ENCODE data around the gene VAV2.
A peak's percentile ranks its signal among the peaks of the same experiment; 100 is the strongest.

VAV2 gene

DNA sequence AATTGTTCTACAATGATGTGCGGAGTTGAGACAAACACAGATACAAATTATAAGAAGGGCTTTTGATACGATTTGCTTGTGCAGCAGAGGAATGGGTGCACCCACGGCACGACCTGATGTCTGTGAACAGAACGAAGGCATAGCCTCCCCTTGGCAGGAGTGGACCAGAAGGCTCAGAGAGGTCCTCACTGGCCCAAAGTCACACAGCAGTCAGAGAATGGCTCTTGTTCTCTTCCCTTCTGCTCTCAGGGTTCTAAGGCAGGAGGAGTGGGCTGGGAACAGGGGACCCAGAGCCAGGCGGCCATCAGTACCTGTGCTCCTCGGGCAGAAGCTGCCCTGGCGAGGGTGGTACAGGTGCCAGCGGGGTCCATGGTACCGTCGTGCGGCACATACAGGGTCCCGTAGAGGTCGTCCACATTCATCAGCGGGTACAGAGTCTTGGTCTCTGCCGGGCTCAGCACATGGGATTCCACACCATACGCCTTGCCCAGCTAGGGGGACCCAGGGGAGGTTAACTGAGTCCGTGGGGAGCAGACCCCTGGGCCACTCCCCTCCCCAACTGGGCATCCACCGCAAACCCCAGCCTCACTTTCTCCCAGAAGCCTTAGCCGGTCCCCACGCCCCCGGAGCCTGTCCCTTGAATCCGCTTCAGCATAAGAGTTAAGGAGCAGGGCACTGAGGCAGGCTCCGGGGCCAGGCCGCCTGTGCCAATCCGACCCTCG, 261.0 kb downstream of the VAV2 start:
- DNase-seq (ENCODE audit: low read depth) = no peak
- TF ChIP-seq, protein P1, sequence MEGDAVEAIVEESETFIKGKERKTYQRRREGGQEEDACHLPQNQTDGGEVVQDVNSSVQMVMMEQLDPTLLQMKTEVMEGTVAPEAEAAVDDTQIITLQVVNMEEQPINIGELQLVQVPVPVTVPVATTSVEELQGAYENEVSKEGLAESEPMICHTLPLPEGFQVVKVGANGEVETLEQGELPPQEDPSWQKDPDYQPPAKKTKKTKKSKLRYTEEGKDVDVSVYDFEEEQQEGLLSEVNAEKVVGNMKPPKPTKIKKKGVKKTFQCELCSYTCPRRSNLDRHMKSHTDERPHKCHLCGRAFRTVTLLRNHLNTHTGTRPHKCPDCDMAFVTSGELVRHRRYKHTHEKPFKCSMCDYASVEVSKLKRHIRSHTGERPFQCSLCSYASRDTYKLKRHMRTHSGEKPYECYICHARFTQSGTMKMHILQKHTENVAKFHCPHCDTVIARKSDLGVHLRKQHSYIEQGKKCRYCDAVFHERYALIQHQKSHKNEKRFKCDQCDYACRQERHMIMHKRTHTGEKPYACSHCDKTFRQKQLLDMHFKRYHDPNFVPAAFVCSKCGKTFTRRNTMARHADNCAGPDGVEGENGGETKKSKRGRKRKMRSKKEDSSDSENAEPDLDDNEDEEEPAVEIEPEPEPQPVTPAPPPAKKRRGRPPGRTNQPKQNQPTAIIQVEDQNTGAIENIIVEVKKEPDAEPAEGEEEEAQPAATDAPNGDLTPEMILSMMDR (IDR thresholded peaks at IDR 0.05; ENCODE audit: insufficient read depth, low read depth, low read length, missing control alignments) = no peak
- no peak overlapping the region for H3K4me3 ChIP-seq (ENCODE audit: low read length)

DNA sequence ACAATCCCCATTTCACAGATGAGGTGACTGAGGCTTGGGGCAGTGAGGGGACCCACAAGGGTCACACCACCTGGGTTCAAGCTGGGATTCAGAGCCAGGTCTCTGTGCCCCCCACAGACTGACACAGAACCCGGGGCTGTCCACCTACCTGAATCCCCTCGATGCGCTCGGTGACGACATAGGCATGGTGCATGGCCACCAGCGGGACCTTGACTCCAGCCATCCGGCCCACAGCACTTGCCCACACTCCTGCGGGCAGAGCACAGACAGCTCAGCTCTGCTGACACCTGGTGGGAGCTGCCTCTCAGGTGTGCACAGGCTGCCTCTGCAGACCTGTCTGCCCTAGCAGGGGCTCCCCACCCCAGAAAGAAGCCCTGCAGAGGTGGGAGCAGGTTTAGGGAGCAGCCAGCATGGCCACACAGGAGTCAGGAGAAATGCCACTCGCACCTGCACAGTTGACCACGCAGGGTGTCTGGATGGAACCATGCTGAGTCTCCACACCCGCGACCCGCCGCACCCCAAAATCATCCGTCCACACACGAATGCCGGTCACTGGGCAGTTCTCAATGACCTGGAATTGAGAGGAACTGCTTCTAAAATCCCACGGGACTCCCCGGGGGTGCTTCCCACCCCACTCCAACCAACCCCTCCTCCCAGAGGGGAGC, 262.4 kb downstream of the VAV2 start:
- no peak overlapping the region for H3K4me3 ChIP-seq (ENCODE audit: low read length)
- TF ChIP-seq, protein P1 (IDR thresholded peaks at IDR 0.05; ENCODE audit: insufficient read depth, low read depth, low read length, missing control alignments) = peak; percentile 18
- DNase-seq (ENCODE audit: low read depth) = no peak

DNA sequence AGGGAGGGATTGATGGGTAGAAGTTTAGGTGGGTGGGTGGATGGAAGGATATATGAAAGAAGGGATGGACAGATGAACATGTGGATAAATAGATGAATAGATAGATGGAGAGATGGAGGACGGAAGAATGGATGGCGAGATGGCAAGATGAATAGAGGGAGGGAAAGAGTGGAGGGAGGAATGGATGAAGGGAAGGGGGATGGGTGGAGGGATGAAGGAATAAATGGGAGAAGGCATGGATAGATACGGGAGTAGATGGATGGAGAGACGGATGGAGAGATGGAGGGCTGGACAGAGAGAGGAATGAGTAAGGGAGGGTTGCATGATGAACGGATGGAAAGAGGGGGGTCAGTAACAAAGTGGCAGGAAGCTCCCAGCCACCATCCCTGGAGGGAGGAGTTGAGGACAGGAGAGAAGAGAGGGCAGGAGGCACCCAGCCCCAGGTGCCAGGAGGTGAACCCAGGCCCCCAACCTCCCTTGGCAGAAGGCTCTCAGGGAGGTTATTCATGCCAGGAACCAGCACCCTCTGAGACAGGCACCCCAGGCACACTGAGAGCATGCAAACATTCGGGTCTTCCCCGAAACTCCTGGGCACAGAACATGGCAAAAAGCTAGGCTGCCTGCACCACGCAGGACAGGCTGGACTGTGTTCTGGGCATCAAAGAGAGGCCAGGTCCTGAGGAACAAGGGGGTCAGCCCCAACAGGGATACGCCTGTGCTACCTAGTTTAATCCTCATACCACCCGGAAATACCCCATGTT, 263.1 kb downstream of the VAV2 start:
- DNase-seq (ENCODE audit: low read depth) = no peak
- TF ChIP-seq, protein P1 (IDR thresholded peaks at IDR 0.05; ENCODE audit: insufficient read depth, low read depth, low read length, missing control alignments) = no peak
- H3K4me3 ChIP-seq (ENCODE audit: low read length) = no peak overlapping the region

DNA sequence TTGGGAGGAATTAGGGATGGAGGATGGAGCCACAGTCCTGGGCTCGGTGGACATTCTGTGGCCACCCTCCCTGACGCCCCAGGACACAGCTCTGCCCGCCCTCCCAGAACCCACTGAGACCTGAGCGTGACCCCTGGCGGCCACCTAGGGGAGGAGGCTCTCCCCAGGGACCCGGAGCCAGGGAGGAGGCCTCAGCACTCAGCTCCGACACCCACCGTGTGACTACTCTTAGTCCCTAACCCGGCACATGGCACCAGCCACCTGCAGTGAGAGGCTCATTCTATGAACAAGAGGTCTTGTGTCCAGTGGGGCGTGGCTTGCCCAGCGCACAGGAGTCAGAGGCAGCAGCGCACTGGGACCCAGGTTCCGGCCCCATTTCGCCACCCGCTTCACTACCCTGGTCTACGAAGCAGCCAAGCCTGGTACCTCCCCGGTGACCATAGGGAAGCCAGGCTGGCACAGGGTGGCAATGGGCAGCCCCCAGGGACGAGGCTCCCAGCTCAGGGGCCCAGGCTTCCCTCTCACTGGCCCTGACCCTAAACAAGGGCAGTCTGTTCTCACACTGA, 264.2 kb downstream of the VAV2 start:
- no peak for DNase-seq (ENCODE audit: low read depth)
- H3K4me3 ChIP-seq (ENCODE audit: low read length) = no peak overlapping the region
- TF ChIP-seq, protein P1 (IDR thresholded peaks at IDR 0.05; ENCODE audit: insufficient read depth, low read depth, low read length, missing control alignments) = no peak

DNA sequence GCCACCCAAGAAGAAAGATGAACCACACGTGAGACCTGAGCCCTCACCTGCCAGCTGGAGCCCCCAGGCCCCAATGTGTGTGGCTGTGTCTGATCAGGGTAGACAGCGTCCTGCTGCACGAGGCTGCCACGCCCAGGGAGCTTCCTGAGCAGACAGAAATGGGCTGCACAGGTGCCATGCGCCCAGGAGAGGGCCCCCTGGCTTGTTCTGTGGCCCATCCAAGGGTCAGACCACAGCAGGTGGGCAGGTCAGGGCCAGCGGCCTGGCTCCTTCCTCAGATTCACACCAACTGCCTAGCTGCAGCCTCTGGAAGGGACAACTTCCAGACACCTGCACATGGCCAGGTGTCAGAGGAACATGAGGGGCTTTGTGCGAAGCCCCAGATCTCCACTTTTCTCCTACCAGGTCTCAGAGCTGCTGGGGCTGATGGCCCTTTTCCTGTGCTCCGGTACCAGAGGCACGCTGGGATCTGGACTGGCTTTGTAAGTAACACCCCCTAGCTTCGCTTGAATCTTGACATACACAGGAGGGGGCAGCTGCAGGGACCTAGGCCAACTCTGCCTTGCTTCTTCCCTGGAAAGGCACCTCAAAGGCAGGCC, 264.7 kb downstream of the VAV2 start:
- DNase-seq (ENCODE audit: low read depth) = no peak
- TF ChIP-seq, protein P1 (IDR thresholded peaks at IDR 0.05; ENCODE audit: insufficient read depth, low read depth, low read length, missing control alignments) = no peak
- H3K4me3 ChIP-seq (ENCODE audit: low read length) = no peak overlapping the region

DNA sequence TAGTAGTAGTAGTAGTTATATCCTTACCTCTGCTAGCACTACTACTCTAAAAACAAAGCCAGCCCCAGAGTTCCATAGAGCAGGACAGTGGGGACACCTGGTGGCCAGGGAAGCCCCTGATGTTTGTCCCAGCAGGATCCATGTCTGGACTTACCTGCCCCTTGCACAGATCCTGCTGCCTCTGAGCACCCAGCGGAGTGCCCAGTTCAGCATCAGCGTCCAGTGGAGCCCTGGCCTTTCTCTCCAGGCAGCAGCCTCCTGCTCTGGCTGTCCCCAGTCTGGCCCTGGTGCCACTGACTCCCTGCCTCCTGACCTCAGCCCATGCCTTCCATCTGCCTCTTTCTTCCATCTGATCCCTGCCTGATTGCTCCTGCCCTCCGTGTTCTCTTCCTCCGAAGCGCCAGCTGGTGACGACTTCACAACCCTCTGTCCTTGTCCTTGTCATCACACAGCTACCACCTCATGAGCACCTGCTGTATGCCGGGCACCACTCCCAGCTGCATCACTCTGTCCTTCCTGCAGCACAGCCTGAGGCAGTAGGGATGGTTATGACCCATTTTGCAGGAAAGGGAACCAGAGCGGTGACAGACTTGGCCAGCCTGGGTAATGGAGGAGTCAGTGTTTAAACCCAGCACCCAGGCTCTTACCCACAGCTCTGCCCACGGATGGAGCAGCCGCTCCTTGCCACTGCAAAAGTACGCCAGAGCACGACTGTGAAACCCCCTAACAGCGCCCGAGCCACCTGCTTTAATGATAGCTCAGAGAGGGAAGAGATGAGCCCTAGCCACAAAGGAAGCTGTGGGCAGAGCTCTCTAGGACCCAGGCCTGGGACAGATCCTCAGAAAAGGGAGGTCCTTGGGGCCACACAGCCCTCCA, 265.5 kb downstream of the VAV2 start:
- peak; percentile 50 for DNase-seq (ENCODE audit: low read depth)
- no peak overlapping the region for H3K4me3 ChIP-seq (ENCODE audit: low read length)
- TF ChIP-seq, protein P1 (IDR thresholded peaks at IDR 0.05; ENCODE audit: insufficient read depth, low read depth, low read length, missing control alignments) = peak; percentile 44
